ENCODE data around the gene DDC. TPM values are rescaled to one million over a fixed set of nuclear protein-coding genes. Genes with fewer than 3 reads are reported as not detected.
"Not testable (repeated sequence)": the region's sequence is repeated elsewhere in the genome, so short reads cannot be mapped to it uniquely, and the experiment has no call there.

The DDC gene
- total and polyA plus RNA-seq, 5 donors: 0.41 to 0.50 TPM; not detected in 3

DNA sequence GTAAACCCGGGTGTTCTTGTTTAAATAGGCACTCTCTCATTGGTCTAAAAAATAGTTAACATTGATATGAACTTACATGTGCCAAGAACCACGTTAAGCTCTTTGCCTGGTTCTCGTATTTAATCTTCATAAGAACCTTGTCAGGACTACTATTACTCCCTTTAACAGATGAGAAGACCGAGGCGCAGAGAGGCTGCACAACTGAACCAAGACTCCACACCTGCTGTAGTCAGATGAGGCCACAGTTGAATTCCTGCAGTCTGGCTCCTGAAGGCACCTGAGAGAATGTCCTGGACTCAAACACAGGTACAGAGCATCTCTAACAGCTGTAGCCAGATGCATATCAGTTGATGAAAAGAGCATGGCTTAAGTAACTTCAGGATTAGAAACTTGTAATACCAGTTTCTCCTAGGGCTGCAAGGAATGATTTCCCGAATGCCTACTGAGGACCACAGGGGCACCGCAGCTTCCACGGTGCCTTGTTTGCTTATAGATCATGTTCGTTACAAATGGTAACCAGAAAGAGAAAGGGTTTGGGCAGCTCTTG, 9.5 kb downstream of the DDC start:
- H3K4me3 ChIP-seq (ENCODE audit: low read length): no peak overlapping the region
- intact Hi-C loops (cut with DNase I): no loop called here
- ATAC-seq (no peak), DNase-seq (no peak)
- H3K27me3 ChIP-seq (ENCODE audit: control insufficient read depth, insufficient read depth): no peaks in the 10 kb centered on the region
- H3K27ac ChIP-seq (ENCODE audit: low read length): no peak overlapping the region
- H3K9me3 ChIP-seq (ENCODE audit: control insufficient read depth, low read length): no peaks in the 10 kb centered on the region
- WGBS: 84% methylated on average over 9 of the region's 9 CpGs
- no peaks in the 10 kb centered on the region for H3K4me1 ChIP-seq (ENCODE audit: control insufficient read depth, insufficient read depth, low read length)

DNA sequence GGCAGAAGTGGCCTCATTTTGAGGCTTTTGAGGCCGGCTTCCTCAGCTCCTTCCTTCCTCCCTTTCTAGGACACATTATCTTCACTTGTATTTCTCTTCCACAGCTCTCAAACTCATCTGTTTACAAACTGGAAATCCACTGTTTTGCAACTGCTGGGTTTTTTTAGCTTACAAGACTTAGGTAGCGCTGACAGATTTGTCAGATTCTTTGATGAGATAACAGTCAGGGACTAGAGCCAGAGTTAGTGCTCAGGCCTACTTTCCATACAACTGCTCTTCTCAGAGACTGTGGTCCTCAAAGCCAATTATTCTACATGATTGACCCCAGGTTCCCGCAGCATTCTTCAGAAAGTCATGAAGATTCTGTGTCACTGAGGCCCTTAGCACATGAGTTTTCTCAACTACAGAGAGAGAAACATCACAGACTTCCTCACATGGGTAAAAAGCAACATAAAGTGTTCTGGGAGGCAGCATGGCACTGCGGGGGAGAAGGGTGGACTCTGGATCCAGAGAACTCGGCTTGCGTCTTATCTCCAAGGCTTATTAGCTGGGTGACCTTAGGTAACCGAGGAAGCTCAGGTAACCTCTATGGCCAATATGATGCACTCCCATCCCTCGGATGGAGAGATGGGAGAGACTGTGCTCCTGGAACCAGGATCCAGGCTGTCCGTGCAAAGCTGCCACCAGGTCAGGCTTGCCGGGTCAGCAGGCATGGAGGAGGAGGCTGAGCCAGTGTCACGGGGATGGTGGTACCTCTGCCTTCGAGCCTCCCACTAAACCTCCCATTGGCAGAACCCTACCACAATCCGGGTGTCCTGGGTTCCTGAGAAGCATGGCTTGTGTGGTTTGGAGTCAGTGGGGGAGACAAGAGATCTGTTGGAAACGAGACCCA, 10.5 kb downstream of the DDC start:
- WGBS: 85% methylated on average over 14 of the region's 14 CpGs
- intact Hi-C loops (cut with DNase I): no loop called here
- Histone ChIP-seq H3K4me3 (ENCODE audit: low read length) (no peak overlapping the region), H3K27me3 (ENCODE audit: control insufficient read depth, insufficient read depth) (no peaks in the 10 kb centered on the region), H3K4me1 (ENCODE audit: control insufficient read depth, insufficient read depth, low read length) (no peaks in the 10 kb centered on the region), H3K9me3 (ENCODE audit: control insufficient read depth, low read length) (no peaks in the 10 kb centered on the region), H3K27ac (ENCODE audit: low read length) (no peak overlapping the region)
- ATAC-seq (no peak), DNase-seq (no peak)

DNA sequence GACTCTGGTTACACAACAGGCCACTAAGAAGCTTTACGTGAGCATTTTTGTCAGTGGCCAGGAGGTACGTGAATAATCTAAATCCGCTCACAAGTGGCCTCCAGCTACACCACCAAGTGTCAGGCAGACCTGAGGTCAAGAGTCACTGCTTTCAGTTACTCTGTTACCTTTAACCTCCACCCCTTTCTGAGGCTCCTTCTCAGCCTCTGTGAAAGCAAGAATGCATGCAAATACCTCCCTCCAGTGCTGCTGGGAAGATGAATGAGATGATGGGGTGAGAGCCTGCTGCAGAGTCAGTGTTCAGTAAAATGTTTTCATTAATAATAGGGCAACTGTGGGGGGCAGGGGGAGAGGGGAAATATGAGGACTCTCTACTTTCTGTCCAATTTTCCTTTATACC, 11.2 kb downstream of the DDC start:
- WGBS: 38% methylated on average over 3 of the region's 3 CpGs
- no peaks in the 10 kb centered on the region for H3K4me1 ChIP-seq (ENCODE audit: control insufficient read depth, insufficient read depth, low read length)
- no peak for DNase-seq
- H3K4me3 ChIP-seq (ENCODE audit: low read length): no peak overlapping the region
- H3K27ac ChIP-seq (ENCODE audit: low read length): no peak overlapping the region
- H3K27me3 ChIP-seq (ENCODE audit: control insufficient read depth, insufficient read depth): no peaks in the 10 kb centered on the region
- no peak for ATAC-seq
- intact Hi-C loops (cut with DNase I): no loop called here
- no peaks in the 10 kb centered on the region for H3K9me3 ChIP-seq (ENCODE audit: control insufficient read depth, low read length)

DNA sequence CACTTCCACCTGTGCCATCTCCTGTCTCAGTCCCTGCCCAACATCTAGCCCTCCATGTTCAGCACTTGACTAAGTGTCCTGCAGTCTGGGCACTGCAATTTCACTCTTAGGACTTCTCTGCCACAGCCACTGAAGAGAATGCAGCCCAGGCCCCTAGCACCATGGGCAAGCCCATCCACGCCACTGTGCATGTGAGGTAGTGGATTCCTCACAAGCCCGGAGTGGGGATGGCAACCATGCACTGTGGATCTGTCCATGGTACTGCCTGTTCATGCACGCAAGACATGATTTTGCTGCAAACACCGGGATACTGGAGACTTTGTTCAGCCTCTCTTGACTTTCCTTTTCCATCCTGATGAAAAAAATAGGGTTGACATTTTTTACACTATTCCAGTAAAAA, 12.3 kb downstream of the DDC start:
- Histone ChIP-seq H3K4me1 (ENCODE audit: control insufficient read depth, insufficient read depth, low read length) (no peaks in the 10 kb centered on the region), H3K4me3 (ENCODE audit: low read length) (no peak overlapping the region), H3K27ac (ENCODE audit: low read length) (no peak overlapping the region), H3K27me3 (ENCODE audit: control insufficient read depth, insufficient read depth) (no peaks in the 10 kb centered on the region), H3K9me3 (ENCODE audit: control insufficient read depth, low read length) (no peaks in the 10 kb centered on the region)
- intact Hi-C loops (cut with DNase I): no loop called here
- 11% methylated on average over 4 of the region's 4 CpGs for WGBS
- ATAC-seq (peak; percentile 28 to 50), DNase-seq (no peak)

DNA sequence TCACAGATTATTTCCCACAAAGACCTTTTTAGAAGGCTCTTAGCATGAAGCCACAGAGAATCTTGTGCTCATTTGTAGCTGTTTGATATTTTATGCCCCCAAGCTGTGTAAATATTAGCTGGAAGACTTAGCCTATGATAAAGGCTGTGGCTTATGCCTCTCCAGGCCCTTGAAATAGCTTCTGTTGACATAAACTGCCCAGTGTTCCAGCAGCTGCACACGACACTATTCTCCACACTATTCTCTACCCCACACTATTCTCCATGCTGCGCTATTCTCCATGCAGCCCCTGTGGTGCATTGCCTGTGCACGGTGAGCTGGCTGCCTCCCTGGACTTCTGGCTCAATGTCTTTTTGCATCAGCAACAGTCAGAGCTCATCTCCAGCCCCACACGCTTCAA, 13.1 kb downstream of the DDC start:
- no peaks in the 10 kb centered on the region for H3K27me3 ChIP-seq (ENCODE audit: control insufficient read depth, insufficient read depth)
- no peak overlapping the region for H3K27ac ChIP-seq (ENCODE audit: low read length)
- H3K4me1 ChIP-seq (ENCODE audit: control insufficient read depth, insufficient read depth, low read length): no peaks in the 10 kb centered on the region
- H3K4me3 ChIP-seq (ENCODE audit: low read length): no peak overlapping the region
- 84% methylated on average over 4 of the region's 4 CpGs for WGBS
- ATAC-seq: no peak
- intact Hi-C loops (cut with DNase I): no loop called here
- no peaks in the 10 kb centered on the region for H3K9me3 ChIP-seq (ENCODE audit: control insufficient read depth, low read length)
- DNase-seq: no peak

DNA sequence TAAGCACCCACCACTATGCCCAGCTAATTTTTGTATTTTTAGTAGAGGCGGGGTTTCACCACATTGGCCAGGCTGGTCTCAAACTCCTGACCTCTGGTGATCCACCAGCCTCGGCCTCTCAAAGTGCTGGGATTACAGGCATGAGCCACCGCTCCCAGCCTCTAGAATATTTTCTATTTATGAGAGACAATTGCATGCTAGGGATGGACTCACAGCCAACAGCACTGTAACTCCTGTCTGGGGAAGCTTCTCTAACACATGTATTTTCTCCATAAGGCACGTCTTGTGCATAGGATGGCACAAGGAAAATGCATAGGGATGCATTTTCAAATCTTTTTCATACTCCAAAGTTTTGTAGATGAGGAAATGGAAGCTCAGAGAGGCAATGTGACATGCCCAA, 19.6 kb downstream of the DDC start:
- WGBS: 84% methylated on average over 4 of the region's 4 CpGs
- DNase-seq; intact Hi-C loops (cut with DNase I); ATAC-seq; H3K4me1 ChIP-seq (ENCODE audit: control insufficient read depth, insufficient read depth, low read length); H3K9me3 ChIP-seq (ENCODE audit: control insufficient read depth, low read length); H3K27me3 ChIP-seq (ENCODE audit: control insufficient read depth, insufficient read depth); H3K27ac ChIP-seq (ENCODE audit: low read length); H3K4me3 ChIP-seq (ENCODE audit: low read length): not testable (repeated sequence)

DNA sequence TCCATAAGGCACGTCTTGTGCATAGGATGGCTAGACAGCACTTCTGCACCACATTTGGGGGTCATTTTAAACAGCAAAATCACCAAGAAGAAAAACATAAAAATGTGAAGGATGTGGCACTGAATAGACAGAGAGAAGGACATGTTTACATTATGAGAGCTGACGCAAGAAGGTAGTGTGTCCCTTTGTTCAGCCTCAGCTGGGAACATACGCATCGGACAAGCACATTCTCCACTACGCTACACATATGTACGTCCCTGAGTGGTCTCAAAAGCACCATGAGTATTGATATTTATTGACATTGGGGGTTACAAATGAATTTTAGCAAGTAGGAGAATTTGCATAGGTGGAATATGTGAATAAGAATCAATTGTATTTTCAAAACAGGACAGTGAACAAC, 20.2 kb downstream of the DDC start:
- intact Hi-C loops (cut with DNase I): no loop called here
- no peak overlapping the region for H3K4me3 ChIP-seq (ENCODE audit: low read length)
- DNase-seq: no peak
- WGBS: 78% methylated on average over 6 of the region's 6 CpGs
- H3K27ac ChIP-seq (ENCODE audit: low read length): no peak overlapping the region
- H3K9me3 ChIP-seq (ENCODE audit: control insufficient read depth, low read length): no peaks in the 10 kb centered on the region
- no peaks in the 10 kb centered on the region for H3K27me3 ChIP-seq (ENCODE audit: control insufficient read depth, insufficient read depth)
- ATAC-seq: no peak
- H3K4me1 ChIP-seq (ENCODE audit: control insufficient read depth, insufficient read depth, low read length): no peaks in the 10 kb centered on the region

DNA sequence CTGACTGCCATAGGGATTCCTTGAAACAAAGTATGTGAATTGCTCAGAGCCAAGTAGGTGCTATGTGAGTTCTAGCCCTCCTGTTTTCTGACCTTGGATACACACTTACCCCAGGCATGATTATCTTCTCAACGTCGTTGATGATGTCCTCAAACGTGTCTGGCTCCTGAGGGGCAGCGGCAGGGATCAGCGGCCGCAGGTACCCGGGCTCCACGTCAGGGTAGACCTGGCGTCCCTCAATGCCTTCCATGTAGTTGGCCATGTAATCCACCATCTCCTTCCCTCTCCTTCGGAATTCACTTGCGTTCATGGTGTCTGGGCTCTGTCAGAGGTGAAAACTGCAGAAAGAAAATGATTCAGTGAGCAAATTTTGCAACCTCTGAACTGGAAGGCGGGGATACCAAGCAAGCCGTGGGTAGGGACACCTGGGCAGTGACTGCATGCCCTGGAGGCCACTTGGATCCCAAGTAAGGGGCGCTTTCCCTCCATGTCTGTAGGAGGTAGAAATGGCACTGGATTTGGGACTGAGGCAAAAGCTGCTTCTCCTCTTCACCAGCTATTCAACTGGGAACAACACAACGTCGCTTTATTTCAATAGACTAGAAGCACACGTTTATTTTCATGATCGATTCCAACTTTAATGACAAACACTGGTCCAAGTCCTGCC, 21.3 kb downstream of the DDC start:
- intact Hi-C loops (cut with DNase I): no loop called here
- no peak for DNase-seq
- WGBS: 91% methylated on average over 18 of the region's 18 CpGs
- H3K9me3 ChIP-seq (ENCODE audit: control insufficient read depth, low read length): no peaks in the 10 kb centered on the region
- no peaks in the 10 kb centered on the region for H3K27me3 ChIP-seq (ENCODE audit: control insufficient read depth, insufficient read depth)
- H3K4me1 ChIP-seq (ENCODE audit: control insufficient read depth, insufficient read depth, low read length): no peaks in the 10 kb centered on the region
- no peak overlapping the region for H3K4me3 ChIP-seq (ENCODE audit: low read length)
- ATAC-seq: no peak
- H3K27ac ChIP-seq (ENCODE audit: low read length): no peak overlapping the region

DNA sequence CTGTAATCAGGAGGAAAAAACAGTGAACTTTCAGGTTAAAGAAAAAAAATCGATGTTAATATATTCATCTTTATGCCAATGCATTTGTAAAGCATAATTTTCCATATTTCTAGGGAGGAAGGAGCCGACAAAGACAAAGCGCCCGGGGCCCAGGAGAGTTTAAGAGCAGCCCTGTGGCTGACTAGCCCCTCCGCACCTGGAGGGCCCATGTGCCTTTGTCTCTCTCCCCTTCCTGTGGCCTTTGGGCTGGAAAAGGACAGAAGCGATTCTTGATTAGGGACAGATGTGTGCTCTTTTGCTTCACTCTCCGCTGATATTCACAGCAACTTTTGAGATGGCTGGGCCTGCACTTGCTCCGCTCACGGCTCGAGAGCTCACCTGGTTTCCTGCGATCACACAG, 23.1 kb downstream of the DDC start:
- DNase-seq (no peak), ATAC-seq (no peak)
- WGBS: 91% methylated on average over 11 of the region's 11 CpGs
- H3K9me3 ChIP-seq (ENCODE audit: control insufficient read depth, low read length): no peaks in the 10 kb centered on the region
- intact Hi-C loops (cut with DNase I): no loop called here
- no peak overlapping the region for H3K27ac ChIP-seq (ENCODE audit: low read length)
- no peaks in the 10 kb centered on the region for H3K4me1 ChIP-seq (ENCODE audit: control insufficient read depth, insufficient read depth, low read length)
- no peak overlapping the region for H3K4me3 ChIP-seq (ENCODE audit: low read length)
- no peaks in the 10 kb centered on the region for H3K27me3 ChIP-seq (ENCODE audit: control insufficient read depth, insufficient read depth)

DNA sequence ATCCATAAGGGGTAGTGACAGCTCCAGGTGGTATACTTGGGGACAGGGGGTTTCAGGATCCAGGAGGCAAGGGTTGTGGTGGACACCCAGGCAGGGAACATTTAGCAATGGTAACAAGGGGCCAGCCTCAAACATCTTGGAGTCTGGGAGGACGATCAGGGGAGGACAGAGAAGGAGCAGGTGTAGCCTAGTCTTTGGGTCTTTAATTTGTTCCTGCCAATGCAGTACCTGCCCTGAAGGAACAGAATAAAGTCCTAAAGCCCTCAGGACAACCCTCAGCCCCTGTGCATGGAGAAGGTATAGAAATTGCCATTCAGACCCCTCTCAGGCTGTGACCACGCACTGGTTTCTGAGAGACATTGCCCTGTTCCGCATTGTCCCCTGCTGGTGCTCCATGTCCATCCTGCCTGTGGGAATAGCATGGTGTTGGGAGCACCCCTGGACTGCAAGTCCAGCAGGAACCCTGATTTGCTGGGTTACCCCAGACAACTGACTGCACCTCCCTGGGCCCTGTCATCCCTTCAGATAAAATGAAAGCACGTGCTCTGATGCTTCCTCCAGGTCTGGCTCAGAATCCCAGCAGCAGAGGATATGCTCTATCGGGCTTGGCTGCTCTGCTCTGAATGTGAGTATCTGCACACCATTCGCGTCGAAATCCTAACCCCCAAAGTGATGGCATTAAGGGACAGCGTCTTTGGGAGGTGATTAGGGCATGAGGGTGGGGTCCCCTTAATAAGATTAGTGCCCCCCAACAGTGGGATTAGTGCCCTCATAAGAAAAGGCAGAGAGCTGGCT, 24.2 kb downstream of the DDC start:
- no peak for ATAC-seq

DNA sequence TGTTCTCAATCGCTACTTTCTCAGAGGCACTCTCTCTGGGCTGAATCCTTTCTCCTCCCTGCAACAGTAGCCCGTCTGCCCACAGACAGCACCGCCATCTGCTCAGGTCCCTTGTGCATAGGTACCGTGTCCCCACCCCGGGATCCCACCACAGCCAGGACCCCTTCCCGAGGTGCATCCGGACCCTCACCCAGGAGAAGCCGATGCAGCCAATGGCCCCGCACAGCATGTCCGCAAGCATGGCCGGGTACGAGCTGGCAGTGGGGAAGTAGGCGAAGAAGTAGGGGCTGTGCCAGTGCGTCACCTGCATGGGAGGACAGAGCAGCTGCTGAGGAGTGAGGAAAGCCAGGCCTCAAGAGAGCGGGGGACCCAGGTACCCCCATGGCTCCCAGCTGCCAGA, 25.5 kb downstream of the DDC start:
- DNase-seq (no peak), ATAC-seq (no peak)
- intact Hi-C loops (cut with DNase I): no loop called here
- no peak overlapping the region for H3K4me3 ChIP-seq (ENCODE audit: low read length)
- H3K9me3 ChIP-seq (ENCODE audit: control insufficient read depth, low read length): no peaks in the 10 kb centered on the region
- 93% methylated on average over 15 of the region's 15 CpGs for WGBS
- no peaks in the 10 kb centered on the region for H3K4me1 ChIP-seq (ENCODE audit: control insufficient read depth, insufficient read depth, low read length)
- no peaks in the 10 kb centered on the region for H3K27me3 ChIP-seq (ENCODE audit: control insufficient read depth, insufficient read depth)
- H3K27ac ChIP-seq (ENCODE audit: low read length): no peak overlapping the region

More for the DNA sequence above, 24.2 kb downstream of the DDC start:
- no peak overlapping the region for H3K4me3 ChIP-seq (ENCODE audit: low read length)
- no peak for DNase-seq
- H3K4me1 ChIP-seq (ENCODE audit: control insufficient read depth, insufficient read depth, low read length): no peaks in the 10 kb centered on the region
- H3K27ac ChIP-seq (ENCODE audit: low read length): no peak overlapping the region
- H3K9me3 ChIP-seq (ENCODE audit: control insufficient read depth, low read length): no peaks in the 10 kb centered on the region
- H3K27me3 ChIP-seq (ENCODE audit: control insufficient read depth, insufficient read depth): no peaks in the 10 kb centered on the region
- 86% methylated on average over 9 of the region's 9 CpGs for WGBS
- intact Hi-C loops (cut with DNase I): no loop called here
